UCSD-AML1 (cell line): Measurements from ENCODE around the gene ITPKB.

Source experiments
- DNase-seq: peaks from one replicate; lab custom pipeline; 2025; ENCODE audit not compliant: unreplicated experiment; lab: John Stamatoyannopoulos, UW

ITPKB gene

DNA sequence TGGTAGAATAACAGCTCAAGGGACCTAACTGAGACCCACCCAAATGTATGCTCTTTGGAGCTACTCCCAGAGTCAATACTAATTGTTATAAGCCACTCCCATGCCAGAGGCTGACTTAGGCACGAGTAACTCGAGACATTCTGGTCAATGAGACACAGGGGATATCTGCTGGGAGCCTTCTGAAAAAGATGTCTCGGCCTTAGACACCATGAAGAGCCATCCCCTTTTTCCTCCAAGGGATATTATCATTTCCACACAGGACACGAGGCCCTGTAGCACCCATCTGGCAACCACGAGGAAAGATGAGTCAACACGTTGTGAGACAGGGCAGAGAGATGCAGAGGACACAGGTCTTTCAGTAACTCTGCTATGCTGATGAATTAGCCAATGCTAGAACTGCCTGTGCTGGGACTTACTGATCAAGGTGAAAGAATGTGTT is 30.7 kb downstream of the ITPKB start:
- no peak for DNase-seq

DNA sequence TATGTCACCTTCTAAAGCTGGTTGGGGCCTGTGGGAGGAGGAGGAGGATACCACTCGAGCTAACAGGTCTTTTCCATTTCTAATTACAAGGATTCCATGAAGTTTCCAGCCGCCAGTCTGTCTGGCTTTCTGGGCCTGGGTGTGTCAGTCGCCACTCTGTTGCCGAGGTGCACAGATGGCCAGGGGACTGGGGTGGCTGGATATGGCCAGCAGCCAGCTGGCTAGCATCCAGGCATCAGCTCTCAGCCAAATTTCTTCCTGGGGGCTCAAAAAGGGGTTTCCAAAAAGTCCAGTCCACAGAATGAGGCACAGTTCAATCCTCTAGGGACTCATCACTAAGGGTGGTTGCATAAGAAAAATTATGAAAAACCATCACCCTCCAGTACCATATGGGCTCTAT is 32.4 kb downstream of the ITPKB start:
- DNase-seq = no peak

DNA sequence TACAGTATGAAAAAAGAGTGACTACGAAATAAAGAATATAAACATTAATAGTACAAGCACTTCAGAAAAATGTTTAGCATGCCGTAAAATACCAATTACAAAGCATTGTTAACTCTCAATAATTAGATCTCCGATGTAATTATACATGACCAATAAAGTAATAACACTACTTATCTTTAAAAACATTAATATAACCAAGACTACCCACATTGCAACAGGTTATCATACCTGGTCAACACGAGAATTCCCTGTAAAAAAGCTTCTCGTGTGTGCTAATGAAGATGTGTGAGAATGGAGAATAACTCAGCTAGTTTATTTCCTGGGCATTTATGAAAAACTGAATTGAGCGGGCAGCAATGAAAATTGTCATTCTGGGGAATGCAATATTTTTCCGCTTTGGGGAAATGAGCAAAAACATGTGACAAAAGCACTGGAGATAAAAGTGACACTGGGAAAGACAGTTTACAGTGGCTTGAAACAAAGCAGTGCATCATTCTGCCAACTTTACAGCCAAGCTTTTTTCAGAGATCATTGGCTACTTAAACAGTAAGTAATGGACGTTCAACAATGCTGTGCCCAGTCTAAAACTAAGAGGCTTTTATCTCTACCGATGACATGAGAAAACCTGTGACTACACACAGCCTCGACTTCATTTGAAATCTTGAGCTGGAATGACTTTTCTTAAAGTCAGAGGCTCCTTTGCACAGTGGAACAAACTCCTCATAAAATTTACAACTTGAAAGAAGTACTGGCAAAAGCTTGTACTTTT is 34.7 kb downstream of the ITPKB start:
- DNase-seq = no peak

DNA sequence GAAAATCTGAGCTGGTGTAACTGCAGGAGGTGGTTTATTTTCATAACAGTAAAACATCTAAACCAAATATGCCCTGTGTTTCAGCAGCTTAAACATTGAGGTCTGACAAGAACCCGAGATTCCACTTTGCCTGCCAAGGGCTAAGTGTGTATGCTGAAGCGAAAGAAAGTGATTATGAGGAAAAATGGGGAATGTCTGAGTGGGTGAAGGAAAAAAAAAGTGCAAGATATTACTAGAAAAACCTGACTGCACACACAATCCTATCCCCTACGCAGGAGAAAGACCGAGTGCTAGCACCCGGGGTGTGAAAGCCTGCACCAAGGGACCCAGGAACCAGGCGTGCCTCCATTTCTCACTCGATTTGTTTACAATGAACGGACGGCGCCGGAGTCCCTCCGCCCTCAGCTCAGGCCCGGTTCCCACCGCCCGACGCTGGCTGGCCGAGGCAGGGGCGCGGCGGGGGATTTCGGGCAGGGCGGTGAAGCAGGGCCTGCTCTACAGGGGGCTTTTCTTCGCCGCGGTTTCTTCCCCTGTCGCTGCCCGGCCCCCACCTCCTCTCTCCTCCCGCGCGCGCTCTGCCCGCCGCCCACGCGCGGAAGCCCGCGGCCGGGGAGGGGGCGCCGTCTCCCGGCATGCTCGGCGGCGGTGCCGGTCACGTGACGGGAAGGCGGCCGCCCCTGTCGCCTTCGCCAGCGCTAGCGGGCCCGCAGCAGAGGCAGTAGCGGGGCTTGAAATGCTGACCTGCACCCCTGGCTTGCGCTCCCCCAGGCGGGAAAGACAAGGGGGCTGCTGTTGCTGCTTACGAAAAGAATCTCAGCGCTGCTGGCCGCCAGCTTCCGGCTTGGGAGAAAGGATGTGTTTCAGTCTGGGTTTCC is 35.9 kb downstream of the ITPKB start:
- DNase-seq = peak; percentile 84

- DNase-seq = no peak
These were observed 36.6 kb downstream of the ITPKB start for GRCh38 chr1:226702318-226702956.

- no peak for DNase-seq
These were observed 38.2 kb downstream of the ITPKB start for GRCh38 chr1:226700861-226701260.

DNA sequence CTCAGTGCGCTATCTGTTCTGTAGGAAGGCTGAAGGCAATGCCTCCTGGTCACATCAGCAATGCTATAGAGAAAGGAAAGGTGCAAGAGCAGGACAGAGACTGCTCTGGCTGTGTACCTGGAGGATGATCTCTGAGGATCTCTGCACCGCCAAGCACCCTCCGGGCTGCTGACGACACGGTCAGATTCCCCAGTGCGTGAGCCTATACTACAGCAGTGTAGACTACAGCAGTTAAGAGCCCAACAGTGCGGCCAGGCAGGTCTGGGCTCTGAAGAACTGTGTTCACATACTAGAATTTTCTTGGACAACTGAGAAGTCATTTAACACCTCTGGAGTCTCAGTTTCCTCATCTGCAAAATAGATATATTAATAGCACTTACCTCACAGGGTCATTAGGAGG is 39.9 kb downstream of the ITPKB start:
- no peak for DNase-seq

- no peak for DNase-seq
These were observed 40.4 kb downstream of the ITPKB start for GRCh38 chr1:226698659-226699058.

GRCh38 chr1:226697929-226698544 is 41.0 kb downstream of the ITPKB start:
- no peak for DNase-seq

- no peak for DNase-seq
These were observed 41.7 kb downstream of the ITPKB start for GRCh38 chr1:226697151-226697928.

DNA sequence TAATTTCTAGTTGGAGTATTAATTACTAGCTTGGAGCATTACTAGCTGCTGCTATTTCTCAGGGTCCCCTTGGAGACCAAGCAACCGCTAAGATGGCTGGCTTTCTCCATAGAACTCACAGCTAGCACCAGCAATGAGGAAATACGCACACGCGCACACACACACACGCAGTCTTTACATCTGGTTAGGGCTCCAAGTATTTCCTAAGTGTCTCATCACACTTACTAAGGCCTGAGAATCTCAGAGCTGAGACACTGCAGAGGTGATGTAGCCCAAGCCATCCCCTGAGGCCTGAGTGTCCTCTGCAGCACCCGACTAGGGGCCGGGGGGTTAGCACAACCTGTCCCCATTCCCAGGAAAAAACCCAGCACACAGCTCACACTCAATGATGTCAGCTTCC is 42.5 kb downstream of the ITPKB start:
- DNase-seq = no peak

- DNase-seq = no peak
These were observed 43.7 kb downstream of the ITPKB start for GRCh38 chr1:226695335-226695900.

DNA sequence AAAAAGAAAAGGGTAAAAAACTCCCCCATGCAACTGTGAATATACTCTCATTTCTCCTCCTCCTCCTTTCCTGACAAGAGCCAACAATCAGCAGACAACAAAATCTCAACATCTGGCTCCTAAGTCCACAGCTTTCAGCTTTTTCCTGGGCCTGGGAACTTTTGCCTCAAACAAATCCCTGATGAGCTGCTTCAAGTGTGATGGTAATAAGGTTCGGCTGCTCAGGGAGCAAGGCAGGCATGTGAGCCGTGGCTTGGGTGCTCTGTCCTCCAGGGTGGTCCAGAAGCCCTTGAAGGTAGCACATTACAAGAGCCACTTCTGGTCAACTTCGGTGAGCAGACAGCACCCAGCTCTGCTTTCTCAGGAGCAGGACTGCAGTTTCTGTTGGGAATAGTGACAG is 46.3 kb downstream of the ITPKB start:
- no peak for DNase-seq

GRCh38 chr1:226692051-226692792 is 46.9 kb downstream of the ITPKB start:
- DNase-seq = no peak

GRCh38 chr1:226691247-226691646 is 47.8 kb downstream of the ITPKB start:
- no peak for DNase-seq

- DNase-seq = no peak
These were observed 48.6 kb downstream of the ITPKB start for GRCh38 chr1:226690460-226690982.

DNA sequence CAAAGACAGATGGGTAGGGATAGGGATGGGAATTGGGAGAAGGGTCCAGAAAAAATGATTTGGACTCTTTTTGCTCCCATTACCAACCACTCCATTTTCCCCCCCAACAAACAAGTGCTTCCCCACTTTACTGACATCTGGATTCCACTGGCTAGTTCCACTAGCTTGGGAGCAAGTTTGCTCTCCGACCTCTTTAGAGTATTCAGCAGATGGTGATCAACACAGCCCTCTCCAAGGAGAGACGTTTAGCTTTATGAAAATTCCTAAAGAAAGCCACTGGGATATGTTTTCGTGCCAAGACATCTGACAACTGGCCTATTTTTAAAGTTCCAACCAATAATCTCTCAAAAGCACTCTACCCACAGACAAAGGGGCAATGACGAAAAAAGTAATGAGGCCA is 50.3 kb downstream of the ITPKB start:
- no peak for DNase-seq

- DNase-seq = no peak
These were observed 50.9 kb downstream of the ITPKB start for GRCh38 chr1:226688056-226688748.

DNA sequence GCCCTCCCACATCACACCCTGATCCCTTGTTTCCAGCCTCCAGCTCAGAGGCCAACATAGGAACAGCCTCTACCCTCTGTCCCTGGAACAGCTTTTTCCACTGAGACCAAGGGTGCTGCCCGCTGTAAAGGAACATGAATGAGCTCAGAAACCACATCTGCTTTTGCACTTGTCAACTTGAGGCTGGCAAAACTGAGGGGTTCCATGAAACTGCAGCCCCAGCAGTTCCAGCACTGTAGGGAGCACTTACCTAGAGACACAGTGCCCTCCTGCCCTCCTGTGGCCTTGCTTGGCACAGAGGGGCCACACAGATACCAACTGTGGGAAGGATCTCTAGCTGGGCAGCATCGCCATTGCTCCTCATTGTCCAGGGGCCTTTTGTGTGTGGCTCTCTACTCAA is 51.7 kb downstream of the ITPKB start:
- DNase-seq = peak; percentile 55
